Mucosa of gallbladder (tissue), 1 donor: ENCODE measurements around the gene ITPK1. TPM values are rescaled to one million over a fixed set of nuclear protein-coding genes. Genes with fewer than 3 reads are reported as not detected.

Experiments used
- DNase-seq: peaks from one replicate; pipeline ENCODE4 v3.0.0-alpha.2; 2020; ENCODE audit warnings: low spot score
- total RNA-seq: library from RNA; stranded (reverse); gene quantifications from one replicate; pipeline ENCODE4 v1.2.1, GENCODE V29; 2021
- donor health status: DM: no; HTN: no; CAD: no.

The ITPK1 gene
- total RNA-seq, 1 donor from 2014 or later, result 187 TPM

- DNase-seq, result no peak
These were observed 10.4 kb downstream of the ITPK1 start for GRCh38 chr14:93105362-93105761.

DNA sequence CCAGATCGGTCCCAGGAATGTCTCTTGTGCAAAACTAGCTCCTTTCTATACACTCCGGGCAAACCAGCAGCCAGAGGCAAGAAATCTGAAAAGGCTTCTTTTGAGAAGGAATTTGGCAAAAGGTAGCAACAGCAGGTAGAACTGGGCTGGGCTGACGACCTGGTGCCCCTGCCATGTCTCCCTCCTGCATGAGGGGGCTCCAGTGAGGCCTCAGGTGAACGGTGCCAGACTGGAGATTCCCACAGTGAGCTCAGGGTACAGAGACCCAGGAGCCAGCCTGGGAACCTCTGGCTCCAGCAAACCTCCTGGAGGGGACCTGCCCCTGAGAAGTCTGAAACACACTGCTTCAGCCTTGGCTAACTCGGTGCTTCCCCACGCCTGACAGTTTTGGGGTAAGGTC lies 10.8 kb downstream of the ITPK1 start:
- no peak for DNase-seq

- peak; percentile 42 for DNase-seq
These were observed 12.2 kb downstream of the ITPK1 start for GRCh38 chr14:93103392-93104080.

GRCh38 chr14:93102141-93102540 lies 13.6 kb downstream of the ITPK1 start:
- DNase-seq, result no peak

- no peak for DNase-seq
These were observed 14.5 kb downstream of the ITPK1 start for GRCh38 chr14:93101181-93101580.

- no peak for DNase-seq
These were observed 15.2 kb downstream of the ITPK1 start for GRCh38 chr14:93100570-93100969.

GRCh38 chr14:93100100-93100499 lies 15.6 kb downstream of the ITPK1 start:
- DNase-seq, result no peak

GRCh38 chr14:93099643-93100042 lies 16.1 kb downstream of the ITPK1 start:
- DNase-seq, result no peak

- no peak for DNase-seq
These were observed 16.5 kb downstream of the ITPK1 start for GRCh38 chr14:93099196-93099595.

- no peak for DNase-seq
These were observed 18.9 kb downstream of the ITPK1 start for GRCh38 chr14:93096691-93097322.

GRCh38 chr14:93095742-93096510 lies 19.8 kb downstream of the ITPK1 start:
- no peak for DNase-seq

GRCh38 chr14:93094121-93094918 lies 21.4 kb downstream of the ITPK1 start:
- no peak for DNase-seq

- no peak for DNase-seq
These were observed 22.8 kb downstream of the ITPK1 start for GRCh38 chr14:93092606-93093556.

GRCh38 chr14:93091666-93092065 lies 24.1 kb downstream of the ITPK1 start:
- no peak for DNase-seq

DNA sequence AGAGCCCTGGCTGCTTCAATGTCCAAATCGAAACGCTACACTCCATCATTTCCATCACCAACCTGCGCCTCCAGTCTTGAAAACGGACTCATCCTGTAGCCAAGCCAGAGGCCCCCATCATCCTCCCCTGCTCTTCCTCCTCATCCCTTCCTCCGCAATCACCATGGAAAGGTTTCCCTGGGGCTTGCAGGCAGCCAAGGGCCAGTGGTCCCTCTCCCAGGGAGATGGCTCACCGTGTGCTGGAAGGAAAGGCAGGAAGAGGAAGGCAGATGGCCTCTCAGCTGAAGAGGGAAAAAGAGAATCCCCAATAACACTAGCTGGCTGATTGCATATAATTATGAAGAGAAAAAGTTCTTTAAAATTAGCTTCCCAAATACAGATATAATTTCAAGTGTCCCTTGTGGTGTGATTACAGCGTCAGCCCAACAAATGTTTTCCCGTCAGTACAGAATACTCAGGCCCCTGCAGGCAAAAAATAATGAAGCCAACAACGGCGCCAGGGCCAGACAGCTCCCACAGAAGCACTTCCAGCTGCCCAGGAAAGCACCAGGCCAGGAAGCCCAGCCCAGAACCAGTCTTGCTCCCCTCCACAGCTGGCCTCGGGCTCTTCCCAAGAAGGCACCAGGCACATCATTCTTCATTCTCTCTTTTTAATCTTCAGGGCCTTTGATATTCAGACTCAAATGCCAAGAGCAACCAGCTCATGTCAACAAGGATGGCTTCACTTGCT lies 24.7 kb downstream of the ITPK1 start:
- no peak for DNase-seq

GRCh38 chr14:93089521-93090269 lies 26.0 kb downstream of the ITPK1 start:
- no peak for DNase-seq

GRCh38 chr14:93086441-93087055 lies 29.2 kb downstream of the ITPK1 start:
- no peak for DNase-seq

- DNase-seq, result no peak
These were observed 29.8 kb downstream of the ITPK1 start for GRCh38 chr14:93085911-93086310.
